Measurements from ENCODE around the gene BBS2. TPM values are rescaled to one million over a fixed set of nuclear protein-coding genes. Genes with fewer than 3 reads are reported as not detected.

The BBS2 gene
- total and polyA plus RNA-seq, 9 of the 15 experiments (the other 6 are each of a cell fraction or from before 2014, with no cell fraction given), result 4.2 to 22.7 (median 10.2) TPM

DNA sequence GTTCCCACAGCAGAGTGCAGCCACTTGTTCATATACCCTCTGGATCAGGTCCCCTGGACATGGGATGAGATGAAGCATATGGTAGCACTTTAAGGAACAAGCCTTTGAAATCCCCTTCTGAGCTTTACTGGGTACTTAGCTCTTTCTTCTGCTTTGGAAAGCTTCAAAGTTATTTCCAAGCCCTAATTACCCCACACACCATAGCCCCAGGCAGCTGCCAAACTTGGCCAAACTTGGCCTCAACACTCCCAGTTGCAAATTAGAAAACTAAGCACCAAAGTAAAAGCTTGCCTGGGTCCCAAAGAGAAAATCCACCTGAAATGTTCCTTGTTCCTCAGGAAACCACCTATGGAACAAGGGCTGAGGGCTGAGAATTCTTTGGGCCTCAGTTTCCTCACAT is 29.3 kb upstream of the BBS2 start (continued):
- TF ChIP-seq RERE (CRISPR knock-in tag; IDR thresholded peaks at IDR 0.05; ENCODE audit: borderline replicate concordance), result no peak

DNA sequence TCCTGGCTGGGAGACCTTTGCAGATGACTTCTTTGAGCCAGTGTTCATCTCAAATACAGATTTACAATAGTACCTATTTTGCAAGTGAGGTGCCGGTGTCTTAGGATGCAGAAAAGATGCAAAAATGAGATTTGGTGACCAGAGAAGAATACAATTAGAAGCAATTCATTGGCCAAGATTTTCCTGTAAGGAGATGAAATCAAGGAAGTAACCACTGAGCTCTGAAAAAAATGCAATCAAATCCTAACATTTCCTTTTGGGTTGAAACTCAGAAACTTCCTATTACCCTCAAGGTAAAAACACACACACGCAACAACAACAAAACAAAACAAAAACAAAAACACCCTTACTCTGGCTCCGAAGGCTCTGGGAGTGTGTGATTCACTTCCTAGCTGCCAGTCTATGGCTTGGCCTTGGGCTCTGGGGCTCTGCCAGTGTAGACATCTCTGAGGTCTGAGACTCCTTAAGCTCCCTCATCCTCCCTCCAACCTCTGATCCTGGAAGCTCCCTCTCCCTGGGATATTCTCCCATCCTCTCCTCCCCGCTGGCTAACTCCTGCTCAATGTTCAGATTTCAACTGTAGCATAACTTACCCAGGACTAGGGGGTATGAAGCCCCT is 28.2 kb upstream of the BBS2 start:
- no peak for ATAC-seq
- Histone ChIP-seq H3K4me3 (no peak overlapping the region), H4K20me1 (replicated peaks; ENCODE audit: control insufficient read depth, insufficient read depth, low read length) (peaks cover 5% of the 10 kb centered on the region; the same call in 1 of the 2 replicates), H3K9me3 (replicated peaks; ENCODE audit: control insufficient read depth, insufficient read depth, low read depth, low read length) (no peaks in the 10 kb centered on the region), H3K27ac (ENCODE audit: extremely low read depth, low read depth, low read length) (no peak overlapping the region), H2AFZ (ENCODE audit: low read depth, low read length) (no peak overlapping the region), H3K4me1 (replicated peaks in 1 of 2; ENCODE audit: control insufficient read depth in 2 of 2, insufficient read depth in 2 of 2, low read length in 2 of 2) (peaks cover 0 to 14% of the 10 kb centered on the region in 2 experiments; a peak in 2 of 5 replicates), H3K79me2 (ENCODE audit: control insufficient read depth, insufficient read depth, low read length) (no peaks in the 10 kb centered on the region), H3K27me3 (ENCODE audit: control insufficient read depth in 2 of 2, insufficient read depth in 2 of 2, low read length in 2 of 2) (peaks cover 25 to 40% of the 10 kb centered on the region in 2 experiments; a peak in 4 of 5 replicates), H3K36me3 (ENCODE audit: control insufficient read depth, insufficient read depth, low read length) (no peaks in the 10 kb centered on the region), H3K4me2 (ENCODE audit: insufficient read depth, low read length) (no peak overlapping the region), H3K9ac (ENCODE audit: insufficient read depth in 1 of 2, low read depth in 2 of 2, low read length in 2 of 2) (no peak overlapping the region), H3K9me1 (ENCODE audit: control insufficient read depth, insufficient read depth, low read length) (peaks cover 4% of the 10 kb centered on the region)
- BruUV-seq (replicated peaks), result no TSS peak
- ChIA-PET CTCF (ENCODE audit: low intra/inter-chr PET ratio) (no interaction called here), POLR2A (interaction anchor here (0.7 to 1.2 kb wide), 2 partner anchors 24 to 145 kb away, joined by 3 to 4 read pairs; no protein-coding TSS in a partner anchor)
- no peak for FAIRE-seq
- in situ Hi-C loops (cut with MboI), result no loop called here
- WGBS (ENCODE audit: insufficient coverage, low coverage, missing lambda C conversion rate), result 2% methylated on average over 4 of the region's 4 CpGs
- intact Hi-C loops (cut with micrococcal nuclease), result no loop called here
- TF ChIP-seq ZNF561 (CRISPR knock-in tag; conservative IDR thresholded peaks at IDR 0.05), result no peak
- no peak for TF ChIP-seq TCF15 (CRISPR knock-in tag; IDR thresholded peaks at IDR 0.05)
- peak; percentile 46 for TF ChIP-seq CBX2 (IDR thresholded peaks at IDR 0.05; ENCODE audit: insufficient read depth, low read length, poor library complexity, severe bottlenecking)
- DNase-seq (ENCODE audit: extremely low read depth in 1 of 4, low spot score in 3 of 4), result no peak

Measured in K562 (cell line).